OCI-LY7 (cell line): ENCODE data around the gene CDKN1C. TPM values are rescaled to one million over a fixed set of nuclear protein-coding genes. Genes with fewer than 3 reads are reported as not detected.

Experiments used
- BruUV-seq: library from RNA; stranded (reverse); fragments of 400-500 nt; replicated peaks from 2 replicates; lab custom pipeline; 2021; lab: Mats Ljungman, UMichigan
- CTCF ChIA-PET: fragments of 300-600 bp; sonication (Branson Sonifier 250); formaldehyde crosslinking; loops from one replicate; lab custom pipeline; 2022; ENCODE audit warnings: antibody characterized with exemption; ENCODE audit not compliant: unreplicated experiment; lab: Charles Lee
- POLR2A ChIA-PET: fragments of 300-600 bp; sonication (Branson Sonifier 250); formaldehyde crosslinking; loops from one replicate; lab custom pipeline; 2022; ENCODE audit warnings: antibody characterized with exemption; lab: Charles Lee
- DNase-seq: peaks from one replicate; pipeline ENCODE4 v3.0.0-alpha.2; 2015; ENCODE audit warnings: low spot score
- H2AFZ ChIP-seq: fragments of 200-600 bp; sonication (generic), shearing (Covaris generic); 2 replicates; pipeline ENCODE4 v1.6.1; 2014; ENCODE audit warnings: mild to moderate bottlenecking, antibody characterized with exemption, low read length, moderate library complexity
- H3K27ac ChIP-seq: fragments of 200-600 bp; sonication (generic); 2 replicates; pipeline ENCODE4 v1.5.1; 2014; ENCODE audit warnings: mixed run types, low read depth, mild to moderate bottlenecking, moderate library complexity, low read length, inconsistent platforms; ENCODE audit not compliant: poor library complexity, severe bottlenecking
- H3K36me3 ChIP-seq: fragments of 200-600 bp; sonication (generic); 2 replicates; pipeline ENCODE4 v1.6.1; 2014; ENCODE audit warnings: mild to moderate bottlenecking, antibody characterized with exemption, low read length, moderate library complexity, mixed read lengths; ENCODE audit not compliant: insufficient read depth
- H3K4me1 ChIP-seq: fragments of 200-600 bp; sonication (generic); 2 replicates; pipeline ENCODE4 v1.5.1; 2014; ENCODE audit warnings: mild to moderate bottlenecking, low read length; ENCODE audit not compliant: insufficient read depth, poor library complexity, severe bottlenecking
- H3K4me2 ChIP-seq: fragments of 200-600 bp; sonication (generic); 2 replicates; pipeline ENCODE4 v1.6.1; 2014; ENCODE audit warnings: mild to moderate bottlenecking, low read length
- H3K4me3 ChIP-seq: fragments of 200-600 bp; sonication (generic); 2 replicates; pipeline ENCODE4 v1.5.1; 2014; ENCODE audit warnings: mild to moderate bottlenecking, low read depth, low read length; ENCODE audit not compliant: poor library complexity, severe bottlenecking
- H3K79me2 ChIP-seq: fragments of 200-600 bp; sonication (generic); 2 replicates; pipeline ENCODE4 v1.6.1; 2016; ENCODE audit warnings: low read depth, mild to moderate bottlenecking, low read length, moderate library complexity, mixed read lengths; ENCODE audit not compliant: insufficient read depth
- H3K9me2 ChIP-seq: fragments of 200-600 bp; sonication (generic); 2 replicates; pipeline ENCODE4 v1.6.1; 2016; ENCODE audit warnings: mild to moderate bottlenecking, low read length, mixed read lengths; ENCODE audit not compliant: insufficient read depth
- H3K9me3 ChIP-seq: fragments of 200-600 bp; sonication (generic); 2 replicates; pipeline ENCODE4 v1.6.1; 2014; ENCODE audit warnings: mild to moderate bottlenecking, mixed run types, low read length, mixed read lengths
- H4K20me1 ChIP-seq: fragments of 200-600 bp; sonication (generic); 2 replicates; pipeline ENCODE4 v1.6.1; 2014; ENCODE audit warnings: mild to moderate bottlenecking, antibody characterized with exemption, low read length, moderate library complexity, mixed read lengths; ENCODE audit not compliant: insufficient read depth
- EZH2phosphoT487 ChIP-seq: fragments of 200-600 bp; sonication (generic); IDR thresholded peaks from 2 replicates; pipeline ENCODE4 v1.6.1; 2018; ENCODE audit warnings: low read depth, borderline replicate concordance, mild to moderate bottlenecking, mixed run types, antibody characterized with exemption, low read length, moderate library complexity, mixed read lengths
- intact Hi-C: fragments of 100-400 bp; cut with micrococcal nuclease; formaldehyde crosslinking; loops from one replicate; pipeline ENCODE4 v1.10.0; 2022; ENCODE audit not compliant: unreplicated experiment
- total RNA-seq, 2 experiments: library from RNA; depleted of rRNA in 1 of 2; stranded (reverse); fragments of >200 nt in 1 of 2; shearing (Covaris generic) in 1 of 2; gene quantifications; 2 replicates each; pipeline ENCODE4 v1.2.3, GENCODE V29; 2014 to 2022
- TF ChIP-seq, protein P1 (sequence below): fragments of 200-600 bp; sonication (generic); conservative IDR thresholded peaks from 2 replicates; pipeline ENCODE4 v1.5.1; 2014; ENCODE audit warnings: mild to moderate bottlenecking, antibody characterized with exemption, low read length, moderate library complexity, mixed read lengths

Gene CDKN1C
- total RNA-seq, 2 experiments from 2014 or later = 0.13 to 0.55 TPM

GRCh38 chr11:2915473-2915872 lies 29.9 kb upstream of the CDKN1C start:
- POLR2A ChIA-PET = no interaction called here
- no peak overlapping the region for H2AFZ ChIP-seq
- BruUV-seq = no TSS peak
- H4K20me1 ChIP-seq = no peaks in the 10 kb centered on the region
- peaks cover 18% of the 10 kb centered on the region for H3K4me1 ChIP-seq
- no peak for TF ChIP-seq EZH2phosphoT487
- TF ChIP-seq, protein P1, sequence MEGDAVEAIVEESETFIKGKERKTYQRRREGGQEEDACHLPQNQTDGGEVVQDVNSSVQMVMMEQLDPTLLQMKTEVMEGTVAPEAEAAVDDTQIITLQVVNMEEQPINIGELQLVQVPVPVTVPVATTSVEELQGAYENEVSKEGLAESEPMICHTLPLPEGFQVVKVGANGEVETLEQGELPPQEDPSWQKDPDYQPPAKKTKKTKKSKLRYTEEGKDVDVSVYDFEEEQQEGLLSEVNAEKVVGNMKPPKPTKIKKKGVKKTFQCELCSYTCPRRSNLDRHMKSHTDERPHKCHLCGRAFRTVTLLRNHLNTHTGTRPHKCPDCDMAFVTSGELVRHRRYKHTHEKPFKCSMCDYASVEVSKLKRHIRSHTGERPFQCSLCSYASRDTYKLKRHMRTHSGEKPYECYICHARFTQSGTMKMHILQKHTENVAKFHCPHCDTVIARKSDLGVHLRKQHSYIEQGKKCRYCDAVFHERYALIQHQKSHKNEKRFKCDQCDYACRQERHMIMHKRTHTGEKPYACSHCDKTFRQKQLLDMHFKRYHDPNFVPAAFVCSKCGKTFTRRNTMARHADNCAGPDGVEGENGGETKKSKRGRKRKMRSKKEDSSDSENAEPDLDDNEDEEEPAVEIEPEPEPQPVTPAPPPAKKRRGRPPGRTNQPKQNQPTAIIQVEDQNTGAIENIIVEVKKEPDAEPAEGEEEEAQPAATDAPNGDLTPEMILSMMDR = no peak
- no peak overlapping the region for H3K27ac ChIP-seq
- H3K4me2 ChIP-seq = no peak overlapping the region
- CTCF ChIA-PET = no interaction called here
- H3K4me3 ChIP-seq = no peak overlapping the region
- H3K9me2 ChIP-seq = no peaks in the 10 kb centered on the region
- H3K9me3 ChIP-seq = no peaks in the 10 kb centered on the region
- H3K79me2 ChIP-seq = no peaks in the 10 kb centered on the region
- DNase-seq = no peak
- H3K36me3 ChIP-seq = no peaks in the 10 kb centered on the region
- intact Hi-C loops = no loop called here

DNA sequence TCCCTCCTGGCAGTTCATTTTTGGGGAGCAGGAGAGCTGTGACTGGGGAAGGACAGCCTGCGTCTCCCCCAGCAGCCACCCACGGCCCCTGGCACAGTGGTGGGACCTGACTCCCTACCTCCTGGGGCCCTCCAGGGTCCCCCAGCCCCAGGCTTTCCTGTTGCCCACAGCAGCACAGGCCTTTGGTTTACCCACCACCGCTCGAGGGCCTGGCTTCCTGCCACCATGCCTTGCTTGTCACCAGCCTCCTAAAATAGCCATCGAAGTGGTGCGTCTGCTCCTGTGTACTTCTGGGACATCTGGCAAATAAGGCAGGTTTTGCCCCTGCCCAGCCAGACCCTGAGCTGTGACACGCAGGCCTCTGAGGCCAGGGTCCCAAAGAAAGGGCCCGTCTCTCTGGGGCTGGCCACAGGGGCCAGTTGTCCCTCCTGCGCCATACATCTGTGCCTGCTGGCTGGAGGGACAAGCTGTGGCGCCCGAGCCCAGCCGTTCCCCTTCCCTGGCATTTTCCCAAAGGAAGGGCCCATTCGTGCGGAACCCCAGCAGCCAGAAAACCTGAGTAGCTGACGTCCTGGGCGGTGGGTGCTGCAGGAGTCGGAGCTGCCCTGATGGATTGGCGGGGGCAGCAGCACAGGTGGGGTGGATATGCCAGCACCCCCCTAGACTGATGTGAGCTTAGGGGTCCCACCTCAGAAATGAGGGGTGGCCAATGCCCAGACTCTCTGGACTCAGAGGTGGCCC lies 29.1 kb upstream of the CDKN1C start:
- CTCF ChIA-PET = no interaction called here
- DNase-seq = no peak

DNA sequence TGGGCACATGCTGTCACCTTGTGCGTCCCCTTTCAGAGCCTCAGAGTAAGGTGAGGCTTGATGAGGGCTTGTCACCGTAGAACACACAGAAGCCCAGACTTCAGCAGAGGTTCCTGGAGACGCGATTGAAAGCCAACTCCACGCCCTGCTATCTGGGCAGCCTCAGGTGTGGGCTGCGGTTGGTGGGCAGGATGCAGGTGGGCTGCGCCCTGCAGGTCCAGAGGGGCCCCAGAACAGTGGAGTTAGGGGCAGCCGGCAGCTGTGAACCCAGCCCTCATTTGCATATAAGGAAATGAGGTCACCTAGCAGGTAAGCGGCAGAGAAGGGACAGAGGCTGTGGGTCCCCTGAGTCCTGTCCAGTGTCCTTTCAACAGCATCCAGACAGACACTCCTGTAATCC lies 28.2 kb upstream of the CDKN1C start:
- POLR2A ChIA-PET = no interaction called here
- no peaks in the 10 kb centered on the region for H3K36me3 ChIP-seq
- no peak overlapping the region for H3K27ac ChIP-seq
- H3K79me2 ChIP-seq = no peaks in the 10 kb centered on the region
- H3K4me1 ChIP-seq = peaks cover 18% of the 10 kb centered on the region
- CTCF ChIA-PET = no interaction called here
- no peaks in the 10 kb centered on the region for H4K20me1 ChIP-seq
- peak overlapping the region; percentile 48 for H3K4me2 ChIP-seq
- intact Hi-C loops = no loop called here
- H3K9me2 ChIP-seq = no peaks in the 10 kb centered on the region
- no peak overlapping the region for H3K4me3 ChIP-seq
- H2AFZ ChIP-seq = no peak overlapping the region
- no TSS peak for BruUV-seq
- TF ChIP-seq, protein P1 = no peak
- TF ChIP-seq EZH2phosphoT487 = no peak
- H3K9me3 ChIP-seq = no peaks in the 10 kb centered on the region
- peak; percentile 30 for DNase-seq

More for the DNA sequence above, 29.1 kb upstream of the CDKN1C start:
- no peak overlapping the region for H3K4me3 ChIP-seq
- TF ChIP-seq, protein P1 = no peak
- no peak for TF ChIP-seq EZH2phosphoT487
- H4K20me1 ChIP-seq = no peaks in the 10 kb centered on the region
- H2AFZ ChIP-seq = no peak overlapping the region
- no TSS peak for BruUV-seq
- H3K4me1 ChIP-seq = peaks cover 18% of the 10 kb centered on the region
- no peaks in the 10 kb centered on the region for H3K36me3 ChIP-seq
- H3K9me3 ChIP-seq = no peaks in the 10 kb centered on the region
- no peaks in the 10 kb centered on the region for H3K9me2 ChIP-seq
- intact Hi-C loops = no loop called here
- H3K79me2 ChIP-seq = no peaks in the 10 kb centered on the region
- 0 out of 2 replicates have a peak overlapping the region, but pooled peaks have one; percentile 48 for H3K4me2 ChIP-seq
- POLR2A ChIA-PET = no interaction called here
- H3K27ac ChIP-seq = no peak overlapping the region
